ENCODE measurements around the gene IST1.

DNA sequence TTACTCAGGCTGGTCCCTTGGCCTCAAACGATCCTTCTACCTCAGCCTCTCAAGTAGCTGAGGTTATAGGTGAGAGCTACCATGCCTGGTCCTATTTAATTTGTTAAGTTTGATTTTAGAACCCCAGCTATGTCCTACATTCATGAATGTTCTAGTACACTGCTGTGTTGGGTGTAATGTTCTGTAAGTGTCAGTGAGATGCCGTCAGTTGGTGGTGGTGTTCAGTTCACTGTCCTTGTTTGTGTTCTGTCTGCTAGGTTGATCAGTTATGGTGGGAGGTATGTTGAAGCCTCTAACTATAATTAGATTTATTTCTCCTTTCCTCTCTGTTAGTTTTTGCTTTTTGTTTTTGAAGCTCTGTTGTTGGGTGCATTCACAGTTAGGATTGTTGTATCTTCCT, 8.3 kb downstream of the IST1 start:
- no peak for TF ChIP-seq CTCF (IDR thresholded peaks at IDR 0.05; ENCODE audit: low read depth, low read length, missing input control)
- TF ChIP-seq YY1 (IDR thresholded peaks at IDR 0.05): no peak
- no peak for TF ChIP-seq JUND (IDR thresholded peaks at IDR 0.05)
- no peak for TF ChIP-seq RAD21 (IDR thresholded peaks at IDR 0.05)
- no peak for TF ChIP-seq REST (IDR thresholded peaks at IDR 0.05)
- TF ChIP-seq FOXA2 (IDR thresholded peaks at IDR 0.05): no peak
- TF ChIP-seq MAX (IDR thresholded peaks at IDR 0.05): no peak
- no peak for TF ChIP-seq SP1 (IDR thresholded peaks at IDR 0.05)
- no peak for TF ChIP-seq TAF1 (conservative IDR thresholded peaks at IDR 0.05)
- TF ChIP-seq GABPA (IDR thresholded peaks at IDR 0.05 in 1 of 2, conservative IDR thresholded peaks at IDR 0.05 in 1 of 2): no peak
